ENCODE results near the gene PGR.

Gene PGR

DNA sequence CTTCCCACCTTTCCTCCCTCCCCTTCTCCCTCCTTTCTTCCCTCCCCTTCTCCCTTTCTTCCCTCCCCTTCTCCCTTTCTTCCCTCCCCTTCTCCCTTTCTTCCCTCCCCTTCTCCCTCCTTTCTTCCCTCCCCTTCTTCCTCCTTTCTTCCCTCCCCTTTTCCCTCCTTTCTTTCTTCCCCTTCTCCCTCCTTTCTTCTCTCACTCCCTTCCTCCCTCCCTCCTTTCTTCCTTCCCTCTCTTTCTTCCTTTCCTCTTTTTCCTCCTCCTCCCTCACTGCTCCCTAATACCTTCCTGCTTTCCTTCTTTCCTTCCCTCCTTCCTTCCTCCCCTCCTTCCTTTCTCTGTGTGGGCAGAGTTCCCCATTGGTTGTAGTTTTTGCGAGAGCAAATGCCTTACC is 76.1 kb downstream of the PGR start:
- H3K27ac ChIP-seq (ENCODE audit: low read length): no peak overlapping the region
- no peaks in the 10 kb centered on the region for H3K27me3 ChIP-seq (ENCODE audit: low read depth, low read length)
- no peak overlapping the region for H3K9ac ChIP-seq (ENCODE audit: low read length)
- H4K20me1 ChIP-seq (ENCODE audit: insufficient read depth, low read length): no peaks in the 10 kb centered on the region
- H3K4me3 ChIP-seq (ENCODE audit: low read length): no peak overlapping the region
- H3K36me3 ChIP-seq (replicated peaks; ENCODE audit: low read depth, low read length): no peaks in the 10 kb centered on the region
- H3K79me2 ChIP-seq (ENCODE audit: low read length): no peaks in the 10 kb centered on the region
- H3K4me1 ChIP-seq (ENCODE audit: low read length): no peaks in the 10 kb centered on the region
- no peak overlapping the region for H2AFZ ChIP-seq (ENCODE audit: low read depth, low read length)
- no peak overlapping the region for H3K4me2 ChIP-seq (ENCODE audit: low read length)
- TF ChIP-seq, protein P1, sequence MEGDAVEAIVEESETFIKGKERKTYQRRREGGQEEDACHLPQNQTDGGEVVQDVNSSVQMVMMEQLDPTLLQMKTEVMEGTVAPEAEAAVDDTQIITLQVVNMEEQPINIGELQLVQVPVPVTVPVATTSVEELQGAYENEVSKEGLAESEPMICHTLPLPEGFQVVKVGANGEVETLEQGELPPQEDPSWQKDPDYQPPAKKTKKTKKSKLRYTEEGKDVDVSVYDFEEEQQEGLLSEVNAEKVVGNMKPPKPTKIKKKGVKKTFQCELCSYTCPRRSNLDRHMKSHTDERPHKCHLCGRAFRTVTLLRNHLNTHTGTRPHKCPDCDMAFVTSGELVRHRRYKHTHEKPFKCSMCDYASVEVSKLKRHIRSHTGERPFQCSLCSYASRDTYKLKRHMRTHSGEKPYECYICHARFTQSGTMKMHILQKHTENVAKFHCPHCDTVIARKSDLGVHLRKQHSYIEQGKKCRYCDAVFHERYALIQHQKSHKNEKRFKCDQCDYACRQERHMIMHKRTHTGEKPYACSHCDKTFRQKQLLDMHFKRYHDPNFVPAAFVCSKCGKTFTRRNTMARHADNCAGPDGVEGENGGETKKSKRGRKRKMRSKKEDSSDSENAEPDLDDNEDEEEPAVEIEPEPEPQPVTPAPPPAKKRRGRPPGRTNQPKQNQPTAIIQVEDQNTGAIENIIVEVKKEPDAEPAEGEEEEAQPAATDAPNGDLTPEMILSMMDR (IDR thresholded peaks at IDR 0.05; ENCODE audit: low read depth, low read length): no peak
- no peak for TF ChIP-seq EZH2phosphoT487 (IDR thresholded peaks at IDR 0.05; ENCODE audit: low read depth)
- no peaks in the 10 kb centered on the region for H3K9me3 ChIP-seq (ENCODE audit: insufficient read depth, low read length)

DNA sequence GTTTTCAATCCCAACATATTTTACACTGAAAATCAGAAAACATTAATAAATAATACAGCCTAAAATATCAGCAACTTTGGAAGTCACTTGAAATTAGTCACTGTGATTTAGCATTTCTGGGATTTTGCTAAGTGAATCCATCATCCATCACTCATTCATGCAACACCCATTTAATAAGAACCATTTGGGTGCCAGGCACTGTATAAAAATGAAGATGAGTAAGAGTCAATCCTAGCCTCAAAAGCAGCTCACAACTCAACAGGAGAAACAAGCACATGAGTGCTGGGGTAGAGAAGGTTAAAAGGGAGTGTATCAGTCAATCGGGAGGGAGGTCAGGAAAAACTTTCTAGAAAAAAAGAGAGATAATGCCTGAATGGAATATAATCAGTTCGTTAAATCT is 77.9 kb downstream of the PGR start:
- TF ChIP-seq, protein P1 (IDR thresholded peaks at IDR 0.05; ENCODE audit: low read depth, low read length): no peak
- no peak for TF ChIP-seq EZH2phosphoT487 (IDR thresholded peaks at IDR 0.05; ENCODE audit: low read depth)

DNA sequence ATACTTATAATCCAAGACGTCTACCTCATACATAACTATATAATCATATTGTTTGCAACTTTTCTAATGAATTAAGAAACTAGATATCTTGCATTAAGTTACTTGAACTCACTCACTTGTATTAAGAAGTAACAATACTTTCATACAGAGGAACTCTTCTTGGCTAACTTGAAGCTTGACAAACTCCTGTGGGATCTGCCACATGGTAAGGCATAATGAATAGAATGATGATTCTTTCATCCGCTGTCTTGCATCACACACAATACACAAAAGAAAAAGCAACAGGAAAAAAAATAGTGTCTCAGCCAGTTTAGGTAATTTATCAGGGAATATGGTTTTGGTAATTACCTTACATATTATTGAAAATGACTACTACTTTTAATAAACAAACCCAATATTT is 79.8 kb downstream of the PGR start:
- Histone ChIP-seq H3K27me3 (ENCODE audit: low read depth, low read length) (no peaks in the 10 kb centered on the region), H3K9me3 (ENCODE audit: insufficient read depth, low read length) (no peaks in the 10 kb centered on the region), H3K36me3 (replicated peaks; ENCODE audit: low read depth, low read length) (no peaks in the 10 kb centered on the region), H3K4me1 (ENCODE audit: low read length) (peaks cover 13% of the 10 kb centered on the region), H4K20me1 (ENCODE audit: insufficient read depth, low read length) (no peaks in the 10 kb centered on the region), H3K79me2 (ENCODE audit: low read length) (no peaks in the 10 kb centered on the region), H3K4me2 (ENCODE audit: low read length) (no peak overlapping the region), H3K9ac (ENCODE audit: low read length) (no peak overlapping the region), H2AFZ (ENCODE audit: low read depth, low read length) (no peak overlapping the region), H3K4me3 (ENCODE audit: low read length) (no peak overlapping the region), H3K27ac (ENCODE audit: low read length) (no peak overlapping the region)
- TF ChIP-seq EZH2phosphoT487 (IDR thresholded peaks at IDR 0.05; ENCODE audit: low read depth): no peak
- TF ChIP-seq, protein P1 (IDR thresholded peaks at IDR 0.05; ENCODE audit: low read depth, low read length): no peak

More for the DNA sequence above, 77.9 kb downstream of the PGR start:
- Histone ChIP-seq H3K9me3 (ENCODE audit: insufficient read depth, low read length) (no peaks in the 10 kb centered on the region), H3K36me3 (replicated peaks; ENCODE audit: low read depth, low read length) (no peaks in the 10 kb centered on the region), H4K20me1 (ENCODE audit: insufficient read depth, low read length) (no peaks in the 10 kb centered on the region), H3K9ac (ENCODE audit: low read length) (no peak overlapping the region), H3K27me3 (ENCODE audit: low read depth, low read length) (no peaks in the 10 kb centered on the region), H3K4me2 (ENCODE audit: low read length) (no peak overlapping the region), H3K79me2 (ENCODE audit: low read length) (no peaks in the 10 kb centered on the region), H3K4me1 (ENCODE audit: low read length) (peaks cover 7% of the 10 kb centered on the region), H3K4me3 (ENCODE audit: low read length) (no peak overlapping the region), H2AFZ (ENCODE audit: low read depth, low read length) (no peak overlapping the region), H3K27ac (ENCODE audit: low read length) (no peak overlapping the region)

DNA sequence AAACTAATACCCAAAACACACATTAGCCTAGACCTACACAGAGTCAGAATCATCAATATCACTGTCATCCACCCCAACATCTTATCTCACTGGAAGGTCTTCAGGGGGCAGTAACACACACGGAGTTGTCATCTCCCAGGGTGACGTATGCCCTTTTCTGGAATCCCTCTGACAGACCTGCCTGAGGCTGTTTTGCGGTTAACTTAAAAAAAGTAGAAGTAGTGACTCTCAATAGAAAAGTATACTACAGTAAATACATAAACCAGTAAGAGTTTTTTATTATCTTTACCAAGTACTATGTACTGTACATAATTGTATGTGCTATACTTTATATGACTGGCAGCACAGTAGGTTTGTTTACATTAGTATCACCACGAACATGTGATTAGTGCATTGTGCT is 80.5 kb downstream of the PGR start:
- no peaks in the 10 kb centered on the region for H3K27me3 ChIP-seq (ENCODE audit: low read depth, low read length)
- no peaks in the 10 kb centered on the region for H3K9me3 ChIP-seq (ENCODE audit: insufficient read depth, low read length)
- no peak overlapping the region for H3K9ac ChIP-seq (ENCODE audit: low read length)
- no peak overlapping the region for H3K4me2 ChIP-seq (ENCODE audit: low read length)
- no peaks in the 10 kb centered on the region for H4K20me1 ChIP-seq (ENCODE audit: insufficient read depth, low read length)
- no peak overlapping the region for H3K27ac ChIP-seq (ENCODE audit: low read length)
- TF ChIP-seq, protein P1 (IDR thresholded peaks at IDR 0.05; ENCODE audit: low read depth, low read length): no peak
- TF ChIP-seq EZH2phosphoT487 (IDR thresholded peaks at IDR 0.05; ENCODE audit: low read depth): no peak
- H3K79me2 ChIP-seq (ENCODE audit: low read length): no peaks in the 10 kb centered on the region
- H3K4me3 ChIP-seq (ENCODE audit: low read length): no peak overlapping the region
- H3K36me3 ChIP-seq (replicated peaks; ENCODE audit: low read depth, low read length): no peaks in the 10 kb centered on the region
- H2AFZ ChIP-seq (ENCODE audit: low read depth, low read length): no peak overlapping the region
- H3K4me1 ChIP-seq (ENCODE audit: low read length): peaks cover 13% of the 10 kb centered on the region

All from OCI-LY3 (cell line).